Heart left ventricle (tissue), 13 donors: ENCODE data around the gene BTBD1.

Experiments used
- POLR2A ChIP-seq, 2 donors: fragments of 450-650 bp; IDR thresholded peaks; one replicate each; pipeline ENCODE4 v1.6.1; 2017; ENCODE audit warnings: antibody characterized with exemption in 2 of 2, mild to moderate bottlenecking in 2 of 2, moderate library complexity in 2 of 2
- TF ChIP-seq, protein P1 (sequence below), 12 donors: fragments of 200-600 bp; sonication (generic) in 4 of 12; IDR thresholded peaks; one replicate each; pipeline versions ENCODE4 v1.5.0 to v1.8.0; 2018 to 2022; ENCODE audit warnings: antibody characterized with exemption in 12 of 12, mild to moderate bottlenecking in 5 of 12
- donor health status: ischemic (EF 13 %, LVEDD 7.1; RV severe dilation, severe dysfunction).
- donor health status: DM: no; HTN: yes; CAD: no.
- donor health status: DM: no; HTN: no; CAD: no.
- donor health status: ischemic (EF 25% LVEDD 6.9; RV normal size, moderate dysfunction).
- donor health status: ischemic (EF 25% LVEDD 5.7; RV mildly dilated, moderate dysfunction).
- donor health status: ischemic (EF 35%, LVEDD 5.7; RV mildly dilated, moderate dysfunction).
- donor health status: nonischemic (EF 11% LVEDD 7.7; RV severe dilation, severe dysfunction).
- donor health status: DM: yes; HTN: yes; CAD: no.
- donor health status: PGD.
- donor health status: ischemic (EF 29% LVEDD 5.4; RV normal size, mild dysfunction).
- donor health status: nonischemic (EF 23%, LVEDD 6.1; RV moderate dilation, normal function).

DNA sequence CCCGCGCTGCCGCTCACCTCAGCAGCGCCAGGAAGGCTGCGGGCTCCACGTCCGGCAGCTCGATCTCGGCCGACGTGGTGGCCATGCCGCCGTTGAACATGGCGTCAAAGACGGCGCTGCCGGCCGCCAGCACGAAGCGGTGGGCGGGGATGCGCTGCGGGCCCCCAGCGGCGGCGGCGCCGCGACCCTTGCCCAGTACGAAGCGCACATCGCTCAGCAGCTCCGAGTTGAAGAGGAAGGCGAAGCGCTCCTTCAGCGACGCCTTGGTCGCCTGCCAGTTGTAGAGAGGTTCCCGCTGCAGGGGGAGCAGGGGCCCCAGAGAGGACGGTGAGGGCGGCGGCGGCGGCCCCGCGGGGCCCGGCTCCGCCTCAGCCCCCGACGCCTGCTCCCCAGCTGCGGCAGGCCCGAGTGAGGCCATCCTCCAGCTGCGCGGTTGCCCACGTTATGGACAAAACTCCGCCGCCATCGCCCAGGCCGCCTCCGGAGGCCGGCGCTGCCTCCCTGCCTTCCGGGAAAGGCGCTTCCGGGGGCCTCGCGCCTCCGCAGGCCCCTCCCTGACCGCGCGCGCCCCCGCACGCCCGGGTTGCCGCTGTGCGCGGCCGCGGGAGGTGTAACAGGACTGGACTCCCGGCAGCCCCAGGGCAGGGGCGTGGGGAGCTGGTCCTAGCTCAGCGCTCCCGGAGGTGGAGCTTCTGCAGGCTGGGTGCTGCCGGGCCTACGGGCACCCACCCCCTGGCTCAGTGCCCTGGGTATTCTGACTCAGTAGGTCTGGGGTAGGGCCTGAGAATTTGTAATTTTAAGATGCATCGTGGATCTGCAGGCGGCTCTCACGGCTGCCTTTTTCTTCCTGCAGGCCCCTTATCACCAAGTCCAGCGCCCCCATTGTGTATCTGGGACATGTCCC lies at the start of gene BTBD1:
- TF ChIP-seq, protein P1, sequence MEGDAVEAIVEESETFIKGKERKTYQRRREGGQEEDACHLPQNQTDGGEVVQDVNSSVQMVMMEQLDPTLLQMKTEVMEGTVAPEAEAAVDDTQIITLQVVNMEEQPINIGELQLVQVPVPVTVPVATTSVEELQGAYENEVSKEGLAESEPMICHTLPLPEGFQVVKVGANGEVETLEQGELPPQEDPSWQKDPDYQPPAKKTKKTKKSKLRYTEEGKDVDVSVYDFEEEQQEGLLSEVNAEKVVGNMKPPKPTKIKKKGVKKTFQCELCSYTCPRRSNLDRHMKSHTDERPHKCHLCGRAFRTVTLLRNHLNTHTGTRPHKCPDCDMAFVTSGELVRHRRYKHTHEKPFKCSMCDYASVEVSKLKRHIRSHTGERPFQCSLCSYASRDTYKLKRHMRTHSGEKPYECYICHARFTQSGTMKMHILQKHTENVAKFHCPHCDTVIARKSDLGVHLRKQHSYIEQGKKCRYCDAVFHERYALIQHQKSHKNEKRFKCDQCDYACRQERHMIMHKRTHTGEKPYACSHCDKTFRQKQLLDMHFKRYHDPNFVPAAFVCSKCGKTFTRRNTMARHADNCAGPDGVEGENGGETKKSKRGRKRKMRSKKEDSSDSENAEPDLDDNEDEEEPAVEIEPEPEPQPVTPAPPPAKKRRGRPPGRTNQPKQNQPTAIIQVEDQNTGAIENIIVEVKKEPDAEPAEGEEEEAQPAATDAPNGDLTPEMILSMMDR (IDR thresholded peaks at IDR 0.05): peak in 6 of 12 donors; percentile 6 to 35 (median 20)
- TF ChIP-seq POLR2A (IDR thresholded peaks at IDR 0.05): peak; percentile 62 to 91
